ENCODE measurements around the gene EID3. TPM values are rescaled to one million over a fixed set of nuclear protein-coding genes. Genes with fewer than 3 reads are reported as not detected.

The EID3 gene
- total RNA-seq, 2 donors from 2014 or later: 8.6 to 18.1 TPM

- H3K27me3 ChIP-seq (replicated peaks; ENCODE audit: insufficient read depth): no peaks in the 10 kb centered on the region
- no peak overlapping the region for H3K27ac ChIP-seq
- H3K4me3 ChIP-seq: no peak overlapping the region
- peaks cover 0 to 9% of the 10 kb centered on the region in 2 donors for H3K36me3 ChIP-seq
- H3K4me1 ChIP-seq (replicated peaks): no peaks in the 10 kb centered on the region
- intact Hi-C loops (cut with DNase I): no loop called here
- DNase-seq (ENCODE audit: low spot score): no peak
- TF ChIP-seq POLR2AphosphoS5 (IDR thresholded peaks at IDR 0.05) (no peak), CTCF (IDR thresholded peaks at IDR 0.05) (no peak), POLR2A (IDR thresholded peaks at IDR 0.05) (no peak)
- 81% methylated on average over 5 of the region's 5 CpGs for WGBS
- no peaks in the 10 kb centered on the region for H3K9me3 ChIP-seq
Measured at GRCh38 chr12:104310751-104311633, 7.5 kb downstream of the EID3 start.

GRCh38 chr12:104312202-104312601, 8.7 kb downstream of the EID3 start:
- Histone ChIP-seq H3K36me3 (peaks cover 0 to 9% of the 10 kb centered on the region in 2 donors), H3K27ac (no peak overlapping the region), H3K27me3 (replicated peaks; ENCODE audit: insufficient read depth) (no peaks in the 10 kb centered on the region), H3K9me3 (no peaks in the 10 kb centered on the region), H3K4me1 (replicated peaks) (no peaks in the 10 kb centered on the region), H3K4me3 (no peak overlapping the region)
- 97% methylated on average over 1 of the region's 1 CpG for WGBS
- intact Hi-C loops (cut with DNase I): no loop called here
- no peak for TF ChIP-seq POLR2A (IDR thresholded peaks at IDR 0.05)
- TF ChIP-seq POLR2AphosphoS5 (IDR thresholded peaks at IDR 0.05): no peak
- TF ChIP-seq CTCF (IDR thresholded peaks at IDR 0.05): no peak
- DNase-seq (ENCODE audit: low spot score): no peak

GRCh38 chr12:104312654-104313053, 9.1 kb downstream of the EID3 start:
- Histone ChIP-seq H3K27me3 (replicated peaks; ENCODE audit: insufficient read depth) (no peaks in the 10 kb centered on the region), H3K27ac (no peak overlapping the region), H3K9me3 (no peaks in the 10 kb centered on the region), H3K4me1 (replicated peaks) (no peaks in the 10 kb centered on the region), H3K4me3 (no peak overlapping the region), H3K36me3 (peaks cover 0 to 9% of the 10 kb centered on the region in 2 donors)
- DNase-seq (ENCODE audit: low spot score): no peak
- TF ChIP-seq CTCF (IDR thresholded peaks at IDR 0.05) (no peak), POLR2A (IDR thresholded peaks at IDR 0.05) (no peak), POLR2AphosphoS5 (IDR thresholded peaks at IDR 0.05) (no peak)
- intact Hi-C loops (cut with DNase I): no loop called here
- WGBS: 100% methylated on average over 1 of the region's 1 CpG

- Histone ChIP-seq H3K4me3 (no peak overlapping the region), H3K27ac (no peak overlapping the region), H3K36me3 (peaks cover 0 to 9% of the 10 kb centered on the region in 2 donors), H3K9me3 (no peaks in the 10 kb centered on the region), H3K4me1 (replicated peaks) (no peaks in the 10 kb centered on the region), H3K27me3 (replicated peaks; ENCODE audit: insufficient read depth) (no peaks in the 10 kb centered on the region)
- DNase-seq (ENCODE audit: low spot score): no peak
- 68% methylated on average over 4 of the region's 4 CpGs for WGBS
- TF ChIP-seq POLR2A (IDR thresholded peaks at IDR 0.05): no peak
- intact Hi-C loops (cut with DNase I): no loop called here
Measured at GRCh38 chr12:104313568-104314241, 10.2 kb downstream of the EID3 start.

GRCh38 chr12:104314242-104314614, 10.7 kb downstream of the EID3 start:
- H3K36me3 ChIP-seq: peaks cover 0 to 9% of the 10 kb centered on the region in 2 donors
- no peak for DNase-seq (ENCODE audit: low spot score)
- H3K4me3 ChIP-seq: no peak overlapping the region
- H3K9me3 ChIP-seq: no peaks in the 10 kb centered on the region
- intact Hi-C loops (cut with DNase I): no loop called here
- H3K4me1 ChIP-seq (replicated peaks): no peaks in the 10 kb centered on the region
- H3K27me3 ChIP-seq (replicated peaks; ENCODE audit: insufficient read depth): no peaks in the 10 kb centered on the region
- TF ChIP-seq POLR2AphosphoS5 (IDR thresholded peaks at IDR 0.05): no peak
- no peak for TF ChIP-seq CTCF (IDR thresholded peaks at IDR 0.05)
- no peak for TF ChIP-seq POLR2A (IDR thresholded peaks at IDR 0.05)
- WGBS: 95% methylated on average over 1 of the region's 1 CpG
- no peak overlapping the region for H3K27ac ChIP-seq

All from prostate gland (tissue), 2 donors.